HG02571 (cell line): Measurements from ENCODE around the gene DOHH.

Source experiments
- ATAC-seq: cut with Tn5 transposase; IDR thresholded peaks from one replicate; pipeline ENCODE4 v1.9.1; 2021; ENCODE audit warnings: mild to moderate bottlenecking, moderate library complexity; ENCODE audit not compliant: unreplicated experiment

Gene DOHH, protein sequence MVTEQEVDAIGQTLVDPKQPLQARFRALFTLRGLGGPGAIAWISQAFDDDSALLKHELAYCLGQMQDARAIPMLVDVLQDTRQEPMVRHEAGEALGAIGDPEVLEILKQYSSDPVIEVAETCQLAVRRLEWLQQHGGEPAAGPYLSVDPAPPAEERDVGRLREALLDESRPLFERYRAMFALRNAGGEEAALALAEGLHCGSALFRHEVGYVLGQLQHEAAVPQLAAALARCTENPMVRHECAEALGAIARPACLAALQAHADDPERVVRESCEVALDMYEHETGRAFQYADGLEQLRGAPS

DNA sequence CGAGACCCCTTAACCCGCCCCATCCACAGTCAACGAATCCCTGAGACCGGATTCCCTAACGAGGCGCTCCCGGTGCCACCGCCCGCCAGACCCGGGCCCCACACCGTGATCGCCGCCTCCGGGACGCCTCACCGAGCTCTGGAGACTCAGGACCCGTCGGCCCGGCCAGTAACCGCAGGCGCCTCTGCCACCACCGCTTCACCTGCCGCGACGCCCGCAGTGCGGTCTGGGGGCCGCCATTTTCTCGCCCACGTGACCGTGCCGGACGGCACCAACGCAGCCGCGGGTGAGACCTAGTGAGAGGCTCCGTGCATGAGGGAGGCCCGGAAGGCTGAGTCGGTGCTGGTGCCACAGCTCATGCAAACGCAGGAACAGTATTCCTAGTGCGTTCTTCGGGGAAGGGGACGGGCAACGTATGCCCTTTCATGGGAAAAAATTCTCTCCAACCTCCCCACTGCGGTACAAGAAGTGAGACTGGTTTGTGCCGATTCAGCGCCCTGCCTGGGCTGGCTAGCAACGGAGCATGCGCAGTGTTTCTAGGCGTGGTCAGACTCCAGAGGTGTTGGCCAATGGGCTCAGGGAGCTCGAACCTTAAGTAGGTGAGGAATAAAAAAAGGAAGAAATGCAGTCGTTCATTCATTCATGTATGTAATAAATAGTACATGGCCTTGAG, at the start of gene DOHH:
Gene DOHH, minus strand, starts transcription at position 246 of the 673 bp plus-strand sequence. CDS start 3,860 bp downstream, outside the sequence.
- ATAC-seq, result peak; percentile 69

- no peak for ATAC-seq
Observed at GRCh38 chr19:3549816-3550215, 49.3 kb upstream of the DOHH start.

DNA sequence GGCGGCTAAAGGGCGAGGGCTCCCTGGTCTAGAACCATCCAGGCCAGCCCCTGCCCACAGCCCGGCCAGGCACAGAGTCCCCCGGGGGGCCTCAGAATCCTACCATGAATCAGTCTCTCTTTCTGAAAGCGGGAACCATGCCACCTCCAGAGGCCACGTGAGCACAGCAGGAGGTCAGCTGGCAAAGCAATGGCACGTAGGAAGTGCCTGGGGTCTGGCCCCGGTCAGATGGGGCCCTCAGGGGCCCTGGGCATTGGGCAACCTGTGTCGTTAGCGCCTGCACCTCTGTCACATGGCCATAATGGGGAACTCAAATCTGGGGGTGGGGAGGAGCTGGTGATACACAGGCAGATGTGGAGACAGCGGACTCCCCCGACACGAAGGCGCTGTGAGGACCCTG, 48.1 kb upstream of the DOHH start:
- no peak for ATAC-seq

- no peak for ATAC-seq
Observed at GRCh38 chr19:3547767-3548282, 47.4 kb upstream of the DOHH start.

DNA sequence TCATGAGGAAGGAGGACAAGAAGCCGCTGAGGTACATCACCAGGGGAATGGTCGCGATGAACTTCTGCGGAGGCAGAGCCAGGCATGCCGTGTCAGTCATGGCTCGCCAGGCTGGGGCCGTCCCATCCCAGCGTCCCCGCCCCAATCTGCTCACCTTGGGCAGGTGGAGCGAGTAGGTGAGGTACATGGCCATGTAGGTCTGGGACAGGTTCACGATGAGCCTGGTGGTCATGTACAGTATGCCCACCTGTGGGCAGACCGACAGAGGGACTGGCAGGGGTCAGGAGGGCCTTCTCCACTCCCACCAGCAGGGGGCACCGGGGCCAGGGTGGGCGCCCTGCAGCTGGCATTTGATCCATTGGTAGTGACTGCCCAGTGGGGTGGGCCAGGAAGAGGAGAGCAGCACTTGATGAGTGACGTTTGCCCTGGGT, 46.8 kb upstream of the DOHH start:
- no peak for ATAC-seq

GRCh38 chr19:3546119-3546518, 45.6 kb upstream of the DOHH start:
- ATAC-seq, result no peak

DNA sequence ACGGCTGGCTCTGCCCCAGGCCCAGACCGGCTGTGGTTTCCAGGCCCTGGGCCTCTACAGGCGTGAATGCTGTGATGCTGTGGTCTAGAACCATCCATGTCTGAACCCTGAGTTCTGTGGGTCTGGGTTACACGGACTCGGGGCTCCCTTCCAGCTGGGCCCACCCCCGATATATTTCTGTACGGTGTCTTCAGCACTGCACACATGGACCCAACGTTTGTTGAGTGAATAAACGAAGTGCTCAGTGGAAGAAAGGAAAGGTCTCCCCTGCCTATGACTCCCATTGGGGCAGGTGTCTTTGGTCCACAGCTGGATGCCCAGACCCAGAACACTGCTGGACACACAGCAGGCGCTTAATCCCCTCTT, 45.2 kb upstream of the DOHH start:
- ATAC-seq, result no peak

DNA sequence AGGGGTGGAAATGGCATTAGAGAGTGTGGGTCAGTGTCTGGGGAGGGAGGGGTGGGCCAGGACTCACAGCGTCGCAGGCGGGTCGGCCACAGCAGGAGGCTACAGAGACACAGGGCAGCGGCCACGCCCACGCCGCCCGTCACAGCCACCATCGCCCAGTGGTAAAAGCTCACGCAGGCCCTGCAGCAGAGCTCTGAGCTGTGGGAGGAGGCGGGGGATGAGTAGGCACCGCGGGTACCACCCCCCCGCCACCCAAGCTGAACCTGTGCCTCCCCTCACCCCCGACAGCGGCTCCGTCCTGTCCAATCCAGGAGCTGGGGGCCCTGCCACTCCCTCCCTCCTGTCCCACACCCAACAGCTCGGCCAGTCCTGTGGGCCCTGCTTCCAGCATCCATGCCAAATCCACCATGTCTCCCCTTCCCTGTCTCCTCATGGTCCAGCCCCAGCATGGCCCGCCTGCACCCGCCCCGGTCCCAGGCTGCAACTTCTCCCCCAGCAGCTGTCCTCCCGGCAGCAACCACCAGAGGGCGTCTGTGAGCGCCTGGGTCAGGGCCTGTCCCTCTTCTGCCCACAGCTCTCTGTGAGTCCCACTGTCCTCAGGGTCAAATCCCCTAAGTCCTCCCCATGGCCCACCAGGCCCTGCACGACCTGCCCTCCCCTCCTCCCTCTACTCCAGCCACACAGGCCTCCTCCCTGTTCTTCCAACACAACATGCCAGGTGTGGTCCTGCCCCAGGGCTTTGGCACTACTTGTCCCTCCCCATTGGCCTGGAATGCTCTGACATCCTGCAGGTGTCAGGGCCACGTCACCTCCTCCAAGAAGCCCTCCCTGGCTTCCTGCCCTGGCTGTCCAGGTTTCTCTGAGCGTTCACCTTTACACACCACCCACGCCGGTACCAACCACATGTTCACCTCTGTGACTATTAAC, 44.5 kb upstream of the DOHH start:
- ATAC-seq, result no peak

GRCh38 chr19:3544058-3544376, 43.5 kb upstream of the DOHH start:
- no peak for ATAC-seq

GRCh38 chr19:3543150-3544057, 42.9 kb upstream of the DOHH start:
- ATAC-seq, result no peak

GRCh38 chr19:3539756-3540118, 39.3 kb upstream of the DOHH start:
- ATAC-seq, result no peak

DNA sequence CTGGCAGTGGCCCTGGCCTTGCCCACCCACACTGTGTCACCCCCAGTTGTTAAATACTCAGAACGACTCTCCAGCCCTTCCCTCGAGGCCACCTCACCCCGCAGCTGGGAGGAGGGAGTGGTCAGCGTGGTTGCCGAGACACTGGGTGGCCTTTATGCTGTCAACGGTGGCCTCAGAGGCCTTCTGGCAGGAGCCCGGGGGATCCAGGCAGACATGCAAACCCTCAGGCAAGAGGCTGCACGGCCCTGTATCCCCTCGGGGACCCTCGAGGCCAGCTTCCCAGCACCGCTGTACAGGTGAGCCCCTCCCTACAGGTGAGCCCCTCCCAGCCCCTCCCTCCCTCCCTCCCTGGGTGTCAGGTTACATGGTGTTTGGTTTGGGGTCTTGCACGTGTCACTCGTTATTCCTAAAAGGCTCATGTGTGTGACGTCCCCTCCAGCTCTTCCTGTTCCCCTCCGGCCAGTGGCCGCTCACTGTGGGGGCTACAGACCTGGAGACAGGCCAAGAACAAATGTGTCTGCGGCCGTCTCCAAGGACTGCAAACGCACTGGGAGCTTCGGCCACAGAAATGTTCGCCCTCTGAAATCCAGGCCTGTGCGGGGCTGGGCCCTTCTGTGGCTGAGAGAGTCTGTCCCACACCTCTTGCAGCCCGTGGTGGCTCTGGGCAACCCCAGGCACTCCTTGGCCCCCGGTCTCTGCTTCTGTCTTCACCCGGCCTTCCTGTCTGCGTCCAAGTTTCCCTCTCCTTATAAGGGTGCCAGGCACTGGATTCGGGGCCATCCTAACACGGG, 38.7 kb upstream of the DOHH start, which contains the start of gene TEKTIP1:
Gene TEKTIP1, plus strand, starts transcription at position 210 of the 791 bp plus-strand sequence. Its CDS starts 4 bp downstream, at position 214.
- ATAC-seq, result no peak

DNA sequence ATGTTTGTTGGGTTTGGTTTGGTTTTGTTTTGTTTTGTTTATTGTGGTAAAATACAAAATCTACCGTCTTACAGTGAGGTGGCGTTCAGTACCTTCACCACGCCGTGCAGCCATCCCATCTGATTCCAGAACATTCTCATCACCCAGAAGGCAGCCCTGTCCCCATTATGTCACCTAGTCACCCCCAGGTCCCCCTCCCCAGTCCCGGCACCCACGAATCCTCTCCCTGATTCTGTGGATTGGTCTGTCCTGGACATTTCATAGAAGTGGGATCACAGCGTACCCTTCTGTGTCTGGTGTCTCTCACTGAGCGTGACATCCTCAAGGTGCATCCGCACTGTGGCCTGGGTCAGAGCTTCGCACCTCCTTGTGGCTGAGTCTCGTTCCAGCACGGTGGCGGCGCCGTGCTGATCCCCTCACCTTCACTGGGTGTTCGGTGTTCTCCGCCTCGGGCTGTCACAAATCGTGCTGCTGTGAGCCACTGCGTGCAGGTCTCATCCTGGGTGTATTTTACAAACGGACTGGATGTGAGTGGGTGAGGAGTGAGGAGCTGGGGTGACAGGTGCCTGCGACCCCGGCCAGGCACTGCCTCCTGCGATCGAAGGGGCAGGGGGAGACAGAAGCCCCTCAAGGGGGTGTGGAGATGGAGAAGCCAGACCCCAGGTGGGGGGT, 37.9 kb upstream of the DOHH start:
- ATAC-seq, result no peak

GRCh38 chr19:3537438-3538240, 37.2 kb upstream of the DOHH start:
- ATAC-seq, result no peak

GRCh38 chr19:3537101-3537437, 36.6 kb upstream of the DOHH start:
- ATAC-seq, result no peak

DNA sequence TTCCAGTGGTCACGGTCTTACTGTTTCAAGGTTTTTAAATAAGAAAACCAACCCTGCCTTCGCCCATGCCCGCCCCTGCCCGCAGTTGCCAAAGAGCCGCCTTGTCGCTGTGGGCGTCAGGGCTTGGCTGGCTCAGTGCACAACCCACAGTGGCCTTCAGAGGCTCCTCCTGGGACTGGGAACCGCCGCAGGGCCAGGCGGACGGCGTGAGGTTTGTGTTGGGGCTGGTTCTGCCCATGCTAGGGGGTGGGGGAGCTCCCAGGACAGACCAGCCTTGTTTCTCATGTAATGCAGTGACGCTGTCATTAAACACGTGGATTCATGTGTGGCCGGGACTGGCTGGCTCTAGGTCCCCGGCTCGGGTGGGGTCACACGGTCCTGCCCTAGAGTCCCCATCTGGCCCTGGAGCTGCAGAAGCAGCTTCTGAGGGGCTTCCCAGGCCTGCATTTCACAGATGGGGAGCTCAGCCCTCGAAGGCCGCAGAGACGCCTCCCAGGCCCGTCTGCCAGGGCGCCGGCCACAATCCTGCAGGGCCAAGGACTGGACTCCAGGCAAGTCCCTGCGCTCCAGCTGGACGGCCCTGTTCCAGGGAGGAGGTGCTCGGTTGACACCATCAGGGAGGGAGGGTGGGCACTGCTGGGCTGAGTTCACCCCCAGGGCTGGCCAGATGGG, 36.1 kb upstream of the DOHH start:
- ATAC-seq, result no peak

GRCh38 chr19:3535981-3536380, 35.5 kb upstream of the DOHH start:
- no peak for ATAC-seq

- no peak for ATAC-seq
Observed at GRCh38 chr19:3535563-3535965, 35.1 kb upstream of the DOHH start.
